Hair follicle dermal papilla cell (primary cell): Measurements from ENCODE around the gene ACP3. TPM values are rescaled to one million over a fixed set of nuclear protein-coding genes. Genes with fewer than 3 reads are reported as not detected.

Source experiments
- total RNA-seq: library from RNA; depleted of rRNA; stranded (reverse); fragments of >200 nt; gene quantifications from 2 replicates; pipeline ENCODE4 v1.2.3, GENCODE V29; 2012

ACP3 gene
- total RNA-seq = under 0.01 TPM in 2 replicates

GRCh38 chr3:132317229-132317948 is at the start of gene ACP3:
ACP3 (plus strand) TSS chr3:132317407; CDS start chr3:132317457, 50 bp downstream.

Other genes with a start within 250 kb of the ACP3 start
- 98.7 and 126 TPM in 2 replicates for gene DNAJC13, start 100.1 kb downstream of the ACP3 start, total RNA-seq